DND-41 (cell line): ENCODE measurements around the gene UTP14C.

Source experiments
- EZH2 ChIP-seq: IDR thresholded peaks from 3 replicates; pipeline ENCODE4 v1.6.1; 2012; ENCODE audit warnings: borderline replicate concordance, low read depth, mild to moderate bottlenecking, moderate library complexity, low read length, inconsistent platforms; ENCODE audit not compliant: severe bottlenecking
- TF ChIP-seq, protein P1 (sequence below): IDR thresholded peaks from 2 replicates; pipeline ENCODE4 v1.5.1; 2012; ENCODE audit warnings: borderline replicate concordance, low read length, moderate library complexity, mild to moderate bottlenecking; ENCODE audit not compliant: poor library complexity, severe bottlenecking; ENCODE audit errors: extremely low read depth

DNA sequence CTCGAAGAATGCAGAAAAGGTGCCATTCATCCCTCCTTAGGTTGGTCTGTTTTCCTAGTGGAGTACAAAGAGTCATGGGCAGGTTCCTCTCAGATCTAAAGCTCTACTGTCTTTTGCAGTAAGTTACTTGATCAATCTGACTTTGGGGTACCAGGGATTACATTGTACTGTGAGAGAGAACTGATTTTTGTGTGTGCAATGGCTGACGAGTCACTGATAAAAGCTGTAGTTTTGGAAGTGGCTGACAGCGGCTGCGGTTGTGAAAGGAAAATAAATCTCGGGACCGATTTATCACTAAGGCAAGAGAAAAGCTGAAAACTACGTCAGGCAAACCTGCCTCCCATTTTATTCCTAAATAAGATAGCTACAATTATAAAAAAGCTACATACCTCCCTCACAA is 26.9 kb downstream of the UTP14C start:
- TF ChIP-seq, protein P1, sequence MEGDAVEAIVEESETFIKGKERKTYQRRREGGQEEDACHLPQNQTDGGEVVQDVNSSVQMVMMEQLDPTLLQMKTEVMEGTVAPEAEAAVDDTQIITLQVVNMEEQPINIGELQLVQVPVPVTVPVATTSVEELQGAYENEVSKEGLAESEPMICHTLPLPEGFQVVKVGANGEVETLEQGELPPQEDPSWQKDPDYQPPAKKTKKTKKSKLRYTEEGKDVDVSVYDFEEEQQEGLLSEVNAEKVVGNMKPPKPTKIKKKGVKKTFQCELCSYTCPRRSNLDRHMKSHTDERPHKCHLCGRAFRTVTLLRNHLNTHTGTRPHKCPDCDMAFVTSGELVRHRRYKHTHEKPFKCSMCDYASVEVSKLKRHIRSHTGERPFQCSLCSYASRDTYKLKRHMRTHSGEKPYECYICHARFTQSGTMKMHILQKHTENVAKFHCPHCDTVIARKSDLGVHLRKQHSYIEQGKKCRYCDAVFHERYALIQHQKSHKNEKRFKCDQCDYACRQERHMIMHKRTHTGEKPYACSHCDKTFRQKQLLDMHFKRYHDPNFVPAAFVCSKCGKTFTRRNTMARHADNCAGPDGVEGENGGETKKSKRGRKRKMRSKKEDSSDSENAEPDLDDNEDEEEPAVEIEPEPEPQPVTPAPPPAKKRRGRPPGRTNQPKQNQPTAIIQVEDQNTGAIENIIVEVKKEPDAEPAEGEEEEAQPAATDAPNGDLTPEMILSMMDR: no peak
- no peak for TF ChIP-seq EZH2
